GM12878 (cell line): Measurements from ENCODE around the gene CAV1. TPM values are rescaled to one million over a fixed set of nuclear protein-coding genes. Genes with fewer than 3 reads are reported as not detected.

Experiments
- ATAC-seq: fragments of 200-7000 bp; cut with Tn5 transposase; 3 replicates; pipeline ENCODE4 v1.9.1; 2020; ENCODE audit warnings: mild to moderate bottlenecking, moderate library complexity
- BruUV-seq: library from RNA; stranded (reverse); fragments of 400-500 nt; replicated peaks from 2 replicates; lab custom pipeline; 2021; lab: Mats Ljungman, UMichigan
- CTCF ChIA-PET: fragments of 300-600 bp; sonication (Branson Sonifier 250); formaldehyde crosslinking; extraction: SDS; loops from one replicate; lab custom pipeline; 2021; ENCODE audit warnings: inconsistent platforms; lab: Yijun Ruan, JAX
- POLR2A ChIA-PET: fragments of 350-600 bp; formaldehyde crosslinking; extraction: SDS; loops from one replicate; lab custom pipeline; 2021; ENCODE audit warnings: inconsistent platforms; lab: Charles Lee
- RAD21 ChIA-PET: fragments of 300-600 bp; sonication (Branson Sonifier 250); formaldehyde crosslinking; loops from one replicate; lab custom pipeline; 2023; ENCODE audit warnings: antibody characterized with exemption; ENCODE audit not compliant: unreplicated experiment; lab: Charles Lee
- SMC1A ChIA-PET: fragments of 300-600 bp; sonication (Branson Sonifier 250); formaldehyde crosslinking; loops from one replicate; lab custom pipeline; 2023; ENCODE audit not compliant: unreplicated experiment, uncharacterized antibody; lab: Charles Lee
- DNase-seq: peaks from one replicate; pipeline ENCODE4 v3.0.0-alpha.2; 2011; ENCODE audit warnings: low read depth, low spot score
- FAIRE-seq: peaks from 3 replicates; lab custom pipeline; 2011; peaks lifted over from hg19 to GRCh38; lab: Jason Lieb, UNC
- H2AFZ ChIP-seq: 2 replicates; pipeline ENCODE4 v1.6.0; 2011; ENCODE audit warnings: low read depth, low read length, control low read depth; ENCODE audit not compliant: control insufficient read depth
- H3K27ac ChIP-seq: 2 replicates; pipeline ENCODE4 v1.5.1; 2011; ENCODE audit warnings: control low read depth; ENCODE audit not compliant: control insufficient read depth, insufficient read depth
- H3K27me3 ChIP-seq, 2 experiments: replicated peaks in 1 of 2; 2 replicates each; pipeline versions ENCODE4 v1.6.0 to v1.6.1; 2011; ENCODE audit warnings: low read length in 1 of 2; ENCODE audit not compliant: control insufficient read depth in 2 of 2, insufficient read depth in 2 of 2
- H3K36me3 ChIP-seq, 2 experiments: 2 replicates each; pipeline ENCODE4 v1.5.1; 2011; ENCODE audit warnings: low read length in 1 of 2; ENCODE audit not compliant: control insufficient read depth in 2 of 2, insufficient read depth in 2 of 2
- H3K4me1 ChIP-seq: 2 replicates; pipeline ENCODE4 v1.6.1; 2011; ENCODE audit warnings: mild to moderate bottlenecking, low read length, moderate library complexity, mixed read lengths; ENCODE audit not compliant: control insufficient read depth, insufficient read depth
- H3K4me2 ChIP-seq: 2 replicates; pipeline ENCODE4 v1.6.0; 2011; ENCODE audit warnings: control low read depth; ENCODE audit not compliant: control insufficient read depth, insufficient read depth
- H3K4me3 ChIP-seq: fragments of 200-600 bp; sonication (generic); 2 replicates; pipeline ENCODE4 v1.5.1; 2016
- H3K79me2 ChIP-seq: 2 replicates; pipeline ENCODE4 v1.6.0; 2011; ENCODE audit warnings: low read length; ENCODE audit not compliant: control insufficient read depth, insufficient read depth
- H3K9ac ChIP-seq: 2 replicates; pipeline ENCODE4 v1.8.0; 2011; ENCODE audit warnings: low read length, control low read depth, mixed read lengths; ENCODE audit not compliant: control insufficient read depth, insufficient read depth
- H3K9me3 ChIP-seq: replicated peaks from 3 replicates; pipeline ENCODE4 v1.5.1; 2011; ENCODE audit warnings: mild to moderate bottlenecking, low read length; ENCODE audit not compliant: control insufficient read depth, insufficient read depth
- H4K20me1 ChIP-seq: 2 replicates; pipeline ENCODE4 v1.6.0; 2011; ENCODE audit not compliant: control insufficient read depth, insufficient read depth
- ATF3 ChIP-seq: IDR thresholded peaks from 2 replicates; pipeline ENCODE4 v1.6.1; 2011; ENCODE audit warnings: low read depth, mild to moderate bottlenecking, low read length, moderate library complexity, borderline replicate concordance; ENCODE audit errors: extremely low read depth
- BMI1 ChIP-seq: fragments of 450-650 bp; IDR thresholded peaks from 2 replicates; pipeline ENCODE4 v1.6.1; 2016; ENCODE audit warnings: mild to moderate bottlenecking, moderate library complexity, borderline replicate concordance
- E2F4 ChIP-seq: IDR thresholded peaks from 2 replicates; pipeline ENCODE4 v1.6.1; 2012; ENCODE audit warnings: low read depth, low read length, improper control_type of control experiment
- FOXM1 ChIP-seq: IDR thresholded peaks from 2 replicates; pipeline ENCODE4 v1.6.1; 2012; ENCODE audit warnings: low read depth, mild to moderate bottlenecking, inconsistent platforms, low read length, moderate library complexity
- HDAC6 ChIP-seq: fragments of 200-600 bp; sonication (generic); IDR thresholded peaks from one replicate; pipeline ENCODE4 v1.8.0; 2017; ENCODE audit warnings: antibody characterized with exemption; ENCODE audit not compliant: unreplicated experiment
- JUND ChIP-seq: IDR thresholded peaks from 2 replicates; pipeline ENCODE4 v1.6.1; 2012; ENCODE audit warnings: low read depth, mild to moderate bottlenecking, low read length, improper control_type of control experiment, moderate library complexity
- KDM1A ChIP-seq: fragments of 200-600 bp; sonication (generic); IDR thresholded peaks from 2 replicates; pipeline ENCODE4 v1.6.1; 2016; ENCODE audit warnings: borderline replicate concordance
- NR2C1 ChIP-seq: fragments of 450-650 bp; IDR thresholded peaks from 2 replicates; pipeline ENCODE4 v1.6.1; 2017; ENCODE audit warnings: antibody characterized with exemption, mild to moderate bottlenecking, moderate library complexity
- NR2F1 ChIP-seq: fragments of 450-650 bp; conservative IDR thresholded peaks from 2 replicates; pipeline ENCODE4 v1.6.1; 2017; ENCODE audit warnings: mild to moderate bottlenecking
- RAD51 ChIP-seq: fragments of 450-650 bp; IDR thresholded peaks from 2 replicates; pipeline ENCODE4 v1.6.1; 2016; ENCODE audit warnings: moderate library complexity, mild to moderate bottlenecking, inconsistent platforms
- SP1 ChIP-seq: IDR thresholded peaks from one replicate; pipeline ENCODE4 v1.6.1; 2011; ENCODE audit warnings: low read depth, low read length
- USF1 ChIP-seq: IDR thresholded peaks from 2 replicates; pipeline ENCODE4 v1.6.1; 2011; ENCODE audit warnings: borderline replicate concordance, low read depth, mild to moderate bottlenecking, moderate library complexity, mixed read lengths, low read length; ENCODE audit not compliant: insufficient read depth; ENCODE audit errors: extremely low read length
- WGBS: methylation state at CpG from one replicate; pipeline ENCODE4 v1.1.6; 2016; ENCODE audit warnings: low lambda C conversion rate; ENCODE audit not compliant: insufficient replicate concordance, insufficient coverage; ENCODE audit errors: missing lambda C conversion rate; 5-methylcytosine and 5-hydroxymethylcytosine counted together
- in situ Hi-C: fragments of 300-500 bp; cut with MboI; formaldehyde crosslinking; loops from 9 replicates; pipeline ENCODE4 v1.14.3; 2018; ENCODE audit warnings: mixed read lengths
- intact Hi-C: fragments of 100-400 bp; cut with micrococcal nuclease; formaldehyde crosslinking; loops from one replicate; pipeline ENCODE4 v1.14.2; 2022; ENCODE audit not compliant: unreplicated experiment
- polyA plus RNA-seq, 11 experiments: library from polyadenylated mRNA; depleted of rRNA in 4 of 11; unstranded in 6 of 11; stranded (reverse) in 5 of 11; fragments of >200 nt; fragmentation: Nextera tagmentation in 4 of 11; fragmentation: Illumina TruSeq in 1 of 11; extraction: Ambion mirVana in 4 of 11; extraction: Trizol in 1 of 11; gene quantifications; 1 replicate in 1 of 11; 2 replicates in 10 of 11; pipeline versions ENCODE4 v1.2.1 to v1.2.3, GENCODE V29; 2011 to 2016; ENCODE audit warnings: inconsistent platforms in 2 of 11, missing spikeins in 2 of 11, low read depth in 1 of 11
- total RNA-seq, 4 experiments: library from RNA; depleted of rRNA in 3 of 4; stranded (reverse); fragments of >200 nt in 3 of 4; fragmentation: Illumina TruSeq in 1 of 4; extraction: Trizol in 1 of 4; gene quantifications; 2 replicates each; pipeline versions ENCODE4 v1.2.1 to v1.2.3, GENCODE V29; 2013 to 2021

Gene CAV1
- total and polyA plus RNA-seq, 10 of the 15 experiments (the other 5 are each of a cell fraction or from before 2014, with no cell fraction given), result 0.45 to 26.5 (median 2.0) TPM

- CTCF ChIA-PET, result interaction anchor here (0.6 to 1.5 kb wide), 4 partner anchors 16 to 296 kb away, joined by 3 read pairs; no protein-coding TSS in a partner anchor
- H3K9me3 ChIP-seq, result no peaks in the 10 kb centered on the region; the same call in 2 of the 3 replicates
- in situ Hi-C loops (no loop called here), intact Hi-C loops (no loop called here)
- 85% methylated on average over 3 of the region's 3 CpGs for WGBS
- POLR2A ChIA-PET, result no interaction called here
- no peak for DNase-seq
- SMC1A ChIA-PET, result no interaction called here
- no peak overlapping the region for H3K4me2 ChIP-seq
- BruUV-seq, result no TSS peak
- H3K79me2 ChIP-seq, result no peaks in the 10 kb centered on the region
- H3K4me3 ChIP-seq, result no peak overlapping the region
- RAD21 ChIA-PET, result no interaction called here
- H2AFZ ChIP-seq, result no peak overlapping the region
- TF ChIP-seq E2F4 (no peak), NR2C1 (no peak), HDAC6 (no peak), KDM1A (no peak), SP1 (no peak), USF1 (no peak), NR2F1 (no peak), BMI1 (no peak), JUND (no peak), ATF3 (no peak), FOXM1 (no peak), RAD51 (no peak)
- no peaks in the 10 kb centered on the region for H4K20me1 ChIP-seq
- no peak for ATAC-seq
- H3K4me1 ChIP-seq, result peaks cover 19% of the 10 kb centered on the region
- H3K36me3 ChIP-seq, result no peaks in the 10 kb centered on the region
- no peak for FAIRE-seq
- no peak overlapping the region for H3K27ac ChIP-seq
- no peaks in the 10 kb centered on the region; a peak in 1 of 4 replicates for H3K27me3 ChIP-seq
- H3K9ac ChIP-seq, result no peak overlapping the region
These were observed 7.4 kb downstream of the CAV1 start for GRCh38 chr7:116532102-116532688.
